HepG2 (cell line): ENCODE measurements around the gene KIRREL2. TPM values are rescaled to one million over a fixed set of nuclear protein-coding genes. Genes with fewer than 3 reads are reported as not detected.

Experiments
- MEIS1 ChIP-seq: sonication (generic); formaldehyde crosslinking; IDR thresholded peaks from 2 replicates; pipeline ENCODE4 v1.9.0; 2021; ENCODE audit warnings: mild to moderate bottlenecking, missing genetic modification reagents, moderate library complexity, borderline replicate concordance
- NFATC3 ChIP-seq: sonication (generic); formaldehyde crosslinking; IDR thresholded peaks from 2 replicates; pipeline ENCODE4 v1.5.1; 2020; ENCODE audit warnings: mild to moderate bottlenecking, missing genetic modification reagents
- PPARG ChIP-seq: conservative IDR thresholded peaks from 2 replicates; pipeline ENCODE4 v1.6.1; 2016; ENCODE audit warnings: missing biosample characterization, missing genetic modification reagents
- RARG ChIP-seq: sonication (generic); formaldehyde crosslinking; IDR thresholded peaks from 2 replicates; pipeline ENCODE4 v1.4.0; 2020; ENCODE audit warnings: low read depth, mild to moderate bottlenecking, missing genetic modification reagents
- TBL1XR1 ChIP-seq: fragments of 150-350 bp; IDR thresholded peaks from 2 replicates; pipeline ENCODE4 v1.6.1; 2014; ENCODE audit warnings: borderline replicate concordance, low read length; ENCODE audit not compliant: partially characterized antibody
- TCF7 ChIP-seq: sonication (generic); IDR thresholded peaks from 2 replicates; pipeline ENCODE4 v1.6.1; 2016; ENCODE audit warnings: antibody characterized with exemption, low read depth
- ZNF496 ChIP-seq: sonication (generic); formaldehyde crosslinking; IDR thresholded peaks from 2 replicates; pipeline ENCODE4 v1.8.1; 2023; ENCODE audit warnings: mild to moderate bottlenecking, moderate library complexity, missing genetic modification reagents; ENCODE audit not compliant: insufficient replicate concordance
- ZNF589 ChIP-seq: sonication (generic); formaldehyde crosslinking; conservative IDR thresholded peaks from 2 replicates; pipeline ENCODE4 v1.8.0; 2022; ENCODE audit warnings: mild to moderate bottlenecking, moderate library complexity, missing genetic modification reagents
- ZNF674 ChIP-seq: sonication (generic); formaldehyde crosslinking; IDR thresholded peaks from 2 replicates; pipeline ENCODE4 v1.5.0; 2020; ENCODE audit warnings: low read depth, mild to moderate bottlenecking, missing genetic modification reagents
- ZNF766 ChIP-seq: sonication (generic); formaldehyde crosslinking; IDR thresholded peaks from 2 replicates; pipeline ENCODE4 v1.5.0; 2020; ENCODE audit warnings: missing genetic modification reagents, borderline replicate concordance
- ZSCAN29 ChIP-seq: sonication (generic); formaldehyde crosslinking; conservative IDR thresholded peaks from 2 replicates; pipeline ENCODE4 v1.4.0; 2020; ENCODE audit warnings: mild to moderate bottlenecking, missing genetic modification reagents
- polyA plus RNA-seq, 8 experiments: library from polyadenylated mRNA; depleted of rRNA in 3 of 8; stranded (reverse) in 7 of 8; unstranded in 1 of 8; fragments of >200 nt; fragmentation: Illumina TruSeq in 4 of 8; extraction: Trizol in 4 of 8; gene quantifications; 2 replicates each; pipeline versions ENCODE4 v1.2.1 to v1.2.3, GENCODE V29; 2011 to 2016; ENCODE audit warnings: low read depth in 4 of 8, missing spikeins in 1 of 8, mixed read lengths in 1 of 8; ENCODE audit not compliant: insufficient read depth in 1 of 8
- total RNA-seq, 5 experiments: library from RNA; depleted of rRNA; stranded (reverse); fragments of >200 nt; fragmentation: Illumina TruSeq; extraction: Trizol; gene quantifications; 2 replicates each; pipeline ENCODE4 v1.2.3, GENCODE V29; 2016; ENCODE audit warnings: low read depth in 1 of 5
- TF ChIP-seq, protein P1 (sequence below): sonication (generic); formaldehyde crosslinking; IDR thresholded peaks from 2 replicates; pipeline ENCODE4 v1.4.0; 2020; ENCODE audit warnings: missing genetic modification reagents
- TF ChIP-seq, protein P2 (sequence below): IDR thresholded peaks from 2 replicates; pipeline ENCODE4 v1.6.1; 2016; ENCODE audit warnings: low read depth, borderline replicate concordance
- TF ChIP-seq, protein P3 (sequence below): sonication (generic); formaldehyde crosslinking; IDR thresholded peaks from 2 replicates; pipeline ENCODE4 v1.4.0; 2020; ENCODE audit warnings: missing genetic modification reagents, mild to moderate bottlenecking, borderline replicate concordance
- TF ChIP-seq, protein P4 (sequence below): IDR thresholded peaks from 2 replicates; pipeline ENCODE4 v1.6.1; 2016; ENCODE audit warnings: missing compliant biosample characterization, missing genetic modification reagents, borderline replicate concordance
- TF ChIP-seq, protein P5 (sequence below): sonication (generic); formaldehyde crosslinking; IDR thresholded peaks from 2 replicates; pipeline ENCODE4 v1.8.0; 2022; ENCODE audit warnings: mild to moderate bottlenecking, missing genetic modification reagents, moderate library complexity
- TF ChIP-seq, protein P6 (sequence below): fragments of 450-650 bp; IDR thresholded peaks from 2 replicates; pipeline ENCODE4 v1.6.1; 2017
- TF ChIP-seq, protein P7 (sequence below): sonication (generic); formaldehyde crosslinking; conservative IDR thresholded peaks from 2 replicates; pipeline ENCODE4 v1.4.0; 2020; ENCODE audit warnings: missing genetic modification reagents

KIRREL2 gene
- total and polyA plus RNA-seq, 2 of the 13 experiments (the other 11 are each of a cell fraction or from before 2014, with no cell fraction given) = 0.18 to 2.4 TPM

DNA sequence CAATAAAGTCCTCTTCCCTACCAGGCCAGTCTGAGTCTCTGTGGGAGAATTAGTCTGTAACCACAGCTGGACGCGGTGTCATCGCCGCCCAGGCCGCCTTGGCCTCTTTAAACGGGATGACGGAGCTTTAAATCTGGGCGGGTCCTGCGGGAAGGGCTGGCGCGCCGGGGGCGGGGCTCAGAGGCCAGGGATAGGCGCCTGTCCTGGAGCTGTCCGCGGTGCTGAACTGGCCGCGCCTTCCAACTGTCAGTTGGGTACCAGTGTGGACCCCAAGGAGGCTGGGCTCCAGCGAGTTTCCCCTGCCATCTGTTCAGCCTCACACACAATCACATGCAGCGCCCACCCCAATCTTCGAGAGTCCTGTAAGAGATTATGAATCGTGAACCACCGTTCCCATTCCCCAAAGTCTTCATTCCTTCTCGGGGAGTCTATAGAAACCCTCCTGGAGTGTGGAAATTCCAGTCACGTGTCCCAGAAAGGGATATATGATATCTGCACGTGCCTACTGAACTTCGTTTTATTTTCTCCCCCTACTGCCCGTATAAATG lies 23.1 kb downstream of the KIRREL2 start (continued):
- TF ChIP-seq, protein P1, sequence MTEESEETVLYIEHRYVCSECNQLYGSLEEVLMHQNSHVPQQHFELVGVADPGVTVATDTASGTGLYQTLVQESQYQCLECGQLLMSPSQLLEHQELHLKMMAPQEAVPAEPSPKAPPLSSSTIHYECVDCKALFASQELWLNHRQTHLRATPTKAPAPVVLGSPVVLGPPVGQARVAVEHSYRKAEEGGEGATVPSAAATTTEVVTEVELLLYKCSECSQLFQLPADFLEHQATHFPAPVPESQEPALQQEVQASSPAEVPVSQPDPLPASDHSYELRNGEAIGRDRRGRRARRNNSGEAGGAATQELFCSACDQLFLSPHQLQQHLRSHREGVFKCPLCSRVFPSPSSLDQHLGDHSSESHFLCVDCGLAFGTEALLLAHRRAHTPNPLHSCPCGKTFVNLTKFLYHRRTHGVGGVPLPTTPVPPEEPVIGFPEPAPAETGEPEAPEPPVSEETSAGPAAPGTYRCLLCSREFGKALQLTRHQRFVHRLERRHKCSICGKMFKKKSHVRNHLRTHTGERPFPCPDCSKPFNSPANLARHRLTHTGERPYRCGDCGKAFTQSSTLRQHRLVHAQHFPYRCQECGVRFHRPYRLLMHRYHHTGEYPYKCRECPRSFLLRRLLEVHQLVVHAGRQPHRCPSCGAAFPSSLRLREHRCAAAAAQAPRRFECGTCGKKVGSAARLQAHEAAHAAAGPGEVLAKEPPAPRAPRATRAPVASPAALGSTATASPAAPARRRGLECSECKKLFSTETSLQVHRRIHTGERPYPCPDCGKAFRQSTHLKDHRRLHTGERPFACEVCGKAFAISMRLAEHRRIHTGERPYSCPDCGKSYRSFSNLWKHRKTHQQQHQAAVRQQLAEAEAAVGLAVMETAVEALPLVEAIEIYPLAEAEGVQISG (CRISPR knock-in tag) = peak; percentile 75
- TF ChIP-seq, protein P2, sequence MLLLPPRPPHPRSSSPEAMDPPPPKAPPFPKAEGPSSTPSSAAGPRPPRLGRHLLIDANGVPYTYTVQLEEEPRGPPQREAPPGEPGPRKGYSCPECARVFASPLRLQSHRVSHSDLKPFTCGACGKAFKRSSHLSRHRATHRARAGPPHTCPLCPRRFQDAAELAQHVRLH (CRISPR knock-in tag) = peak; percentile 97
- TF ChIP-seq RARG (CRISPR knock-in tag) (0 out of 2 replicates have a peak, but pooled peaks have one; percentile 62), ZNF766 (peak; percentile 91), ZNF589 (peak; percentile 89), NFATC3 (CRISPR knock-in tag) (no peak), ZNF674 (CRISPR knock-in tag) (no peak), TCF7 (no peak), MEIS1 (CRISPR knock-in tag) (no peak), TBL1XR1 (no peak), ZNF496 (no peak), PPARG (peak; percentile 85), ZSCAN29 (CRISPR knock-in tag) (no peak)
- TF ChIP-seq, protein P3, sequence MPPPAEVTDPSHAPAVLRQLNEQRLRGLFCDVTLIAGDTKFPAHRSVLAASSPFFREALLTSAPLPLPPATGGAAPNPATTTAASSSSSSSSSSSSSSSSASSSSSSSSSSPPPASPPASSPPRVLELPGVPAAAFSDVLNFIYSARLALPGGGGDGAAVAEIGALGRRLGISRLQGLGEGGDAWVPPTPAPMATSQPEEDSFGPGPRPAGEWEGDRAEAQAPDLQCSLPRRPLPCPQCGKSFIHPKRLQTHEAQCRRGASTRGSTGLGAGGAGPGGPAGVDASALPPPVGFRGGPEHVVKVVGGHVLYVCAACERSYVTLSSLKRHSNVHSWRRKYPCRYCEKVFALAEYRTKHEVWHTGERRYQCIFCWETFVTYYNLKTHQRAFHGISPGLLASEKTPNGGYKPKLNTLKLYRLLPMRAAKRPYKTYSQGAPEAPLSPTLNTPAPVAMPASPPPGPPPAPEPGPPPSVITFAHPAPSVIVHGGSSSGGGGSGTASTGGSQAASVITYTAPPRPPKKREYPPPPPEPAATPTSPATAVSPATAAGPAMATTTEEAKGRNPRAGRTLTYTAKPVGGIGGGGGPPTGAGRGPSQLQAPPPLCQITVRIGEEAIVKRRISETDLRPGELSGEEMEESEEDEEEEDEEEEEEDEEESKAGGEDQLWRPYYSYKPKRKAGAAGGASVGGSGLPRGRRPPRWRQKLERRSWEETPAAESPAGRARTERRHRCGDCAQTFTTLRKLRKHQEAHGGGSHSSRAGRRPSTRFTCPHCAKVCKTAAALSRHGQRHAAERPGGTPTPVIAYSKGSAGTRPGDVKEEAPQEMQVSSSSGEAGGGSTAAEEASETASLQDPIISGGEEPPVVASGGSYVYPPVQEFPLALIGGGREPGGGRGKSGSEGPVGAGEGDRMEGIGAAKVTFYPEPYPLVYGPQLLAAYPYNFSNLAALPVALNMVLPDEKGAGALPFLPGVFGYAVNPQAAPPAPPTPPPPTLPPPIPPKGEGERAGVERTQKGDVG (CRISPR knock-in tag) = 0 out of 2 replicates have a peak, but pooled peaks have one; percentile 39
- TF ChIP-seq, protein P4, sequence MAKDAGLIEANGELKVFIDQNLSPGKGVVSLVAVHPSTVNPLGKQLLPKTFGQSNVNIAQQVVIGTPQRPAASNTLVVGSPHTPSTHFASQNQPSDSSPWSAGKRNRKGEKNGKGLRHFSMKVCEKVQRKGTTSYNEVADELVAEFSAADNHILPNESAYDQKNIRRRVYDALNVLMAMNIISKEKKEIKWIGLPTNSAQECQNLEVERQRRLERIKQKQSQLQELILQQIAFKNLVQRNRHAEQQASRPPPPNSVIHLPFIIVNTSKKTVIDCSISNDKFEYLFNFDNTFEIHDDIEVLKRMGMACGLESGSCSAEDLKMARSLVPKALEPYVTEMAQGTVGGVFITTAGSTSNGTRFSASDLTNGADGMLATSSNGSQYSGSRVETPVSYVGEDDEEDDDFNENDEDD (CRISPR knock-in tag) = peak; percentile 52; the same call in 1 of the 2 replicates
- TF ChIP-seq, protein P5, sequence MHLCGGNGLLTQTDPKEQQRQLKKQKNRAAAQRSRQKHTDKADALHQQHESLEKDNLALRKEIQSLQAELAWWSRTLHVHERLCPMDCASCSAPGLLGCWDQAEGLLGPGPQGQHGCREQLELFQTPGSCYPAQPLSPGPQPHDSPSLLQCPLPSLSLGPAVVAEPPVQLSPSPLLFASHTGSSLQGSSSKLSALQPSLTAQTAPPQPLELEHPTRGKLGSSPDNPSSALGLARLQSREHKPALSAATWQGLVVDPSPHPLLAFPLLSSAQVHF = no peak
- TF ChIP-seq, protein P6, sequence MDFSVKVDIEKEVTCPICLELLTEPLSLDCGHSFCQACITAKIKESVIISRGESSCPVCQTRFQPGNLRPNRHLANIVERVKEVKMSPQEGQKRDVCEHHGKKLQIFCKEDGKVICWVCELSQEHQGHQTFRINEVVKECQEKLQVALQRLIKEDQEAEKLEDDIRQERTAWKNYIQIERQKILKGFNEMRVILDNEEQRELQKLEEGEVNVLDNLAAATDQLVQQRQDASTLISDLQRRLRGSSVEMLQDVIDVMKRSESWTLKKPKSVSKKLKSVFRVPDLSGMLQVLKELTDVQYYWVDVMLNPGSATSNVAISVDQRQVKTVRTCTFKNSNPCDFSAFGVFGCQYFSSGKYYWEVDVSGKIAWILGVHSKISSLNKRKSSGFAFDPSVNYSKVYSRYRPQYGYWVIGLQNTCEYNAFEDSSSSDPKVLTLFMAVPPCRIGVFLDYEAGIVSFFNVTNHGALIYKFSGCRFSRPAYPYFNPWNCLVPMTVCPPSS = no peak
- TF ChIP-seq, protein P7, sequence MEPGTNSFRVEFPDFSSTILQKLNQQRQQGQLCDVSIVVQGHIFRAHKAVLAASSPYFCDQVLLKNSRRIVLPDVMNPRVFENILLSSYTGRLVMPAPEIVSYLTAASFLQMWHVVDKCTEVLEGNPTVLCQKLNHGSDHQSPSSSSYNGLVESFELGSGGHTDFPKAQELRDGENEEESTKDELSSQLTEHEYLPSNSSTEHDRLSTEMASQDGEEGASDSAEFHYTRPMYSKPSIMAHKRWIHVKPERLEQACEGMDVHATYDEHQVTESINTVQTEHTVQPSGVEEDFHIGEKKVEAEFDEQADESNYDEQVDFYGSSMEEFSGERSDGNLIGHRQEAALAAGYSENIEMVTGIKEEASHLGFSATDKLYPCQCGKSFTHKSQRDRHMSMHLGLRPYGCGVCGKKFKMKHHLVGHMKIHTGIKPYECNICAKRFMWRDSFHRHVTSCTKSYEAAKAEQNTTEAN = peak; percentile 95
